Stimulated activated CD8-positive, alpha-beta memory T cell treated with anti-CD3 and anti-CD28 coated beads, Interleukin-4, amount 100 ng/mL, for 48 hours (primary cell): Measurements from ENCODE around the gene METTL15.
"Not testable (repeated sequence)": the region's sequence is repeated elsewhere in the genome, so short reads cannot be mapped to it uniquely, and the experiment has no call there.

Experiments used
- DNase-seq: peaks from one replicate; pipeline ENCODE4 v3.0.0-alpha.2; 2020

Gene METTL15

DNA sequence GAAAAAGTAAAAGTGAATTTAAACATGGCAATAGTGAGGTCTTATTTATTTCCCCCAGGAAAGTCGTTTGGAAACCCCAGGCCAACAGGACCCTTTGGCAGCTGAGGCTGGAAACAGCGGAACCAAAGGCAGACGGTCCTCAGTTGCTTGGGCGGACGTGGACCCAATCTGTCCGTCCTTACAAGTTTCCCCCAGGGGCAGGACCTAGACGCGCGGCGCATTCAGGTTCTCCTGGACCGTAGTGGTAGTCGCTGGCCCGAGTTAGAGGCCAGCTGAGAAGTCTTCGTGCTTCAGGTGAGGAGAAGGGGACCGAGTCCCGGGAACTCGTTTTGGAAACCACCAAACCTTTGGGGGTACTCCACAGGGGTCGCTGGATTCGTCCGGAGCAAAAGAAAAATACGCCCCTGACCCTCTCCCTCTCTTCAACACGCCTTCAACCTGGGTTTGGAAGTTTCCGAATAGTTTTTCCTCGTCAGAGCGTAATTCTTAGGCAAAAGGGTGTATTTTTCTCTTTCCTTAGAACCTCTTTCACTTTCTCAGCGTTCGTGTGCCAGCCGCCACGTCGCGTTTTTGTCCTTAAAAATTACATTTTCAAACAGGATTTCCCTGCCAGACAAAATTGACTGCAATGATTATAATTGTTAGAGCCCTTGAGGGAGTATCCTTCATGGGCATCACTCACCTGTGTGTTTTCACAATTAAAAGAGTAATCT, 2.1 kb downstream of the METTL15 start:
- peak; percentile 76 for DNase-seq

DNA sequence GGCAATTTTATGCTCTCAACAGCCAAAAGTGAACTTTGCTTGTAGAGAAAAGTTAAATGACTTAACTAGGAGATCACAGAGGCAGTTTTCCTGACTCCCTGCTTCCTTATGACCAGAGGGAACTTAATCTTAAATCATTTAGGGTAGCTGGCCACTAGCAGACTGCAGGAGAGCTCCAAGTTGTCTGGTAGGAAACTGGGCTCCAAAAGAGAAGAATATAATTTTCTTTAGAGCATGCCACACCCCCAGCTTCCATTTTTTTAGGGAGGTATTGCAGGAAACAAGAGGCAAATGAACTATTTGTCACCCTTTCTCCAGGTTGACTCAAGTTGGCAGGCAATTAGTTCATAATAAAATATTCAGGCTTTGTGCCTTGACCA, 2.6 kb downstream of the METTL15 start:
- DNase-seq = no peak

DNA sequence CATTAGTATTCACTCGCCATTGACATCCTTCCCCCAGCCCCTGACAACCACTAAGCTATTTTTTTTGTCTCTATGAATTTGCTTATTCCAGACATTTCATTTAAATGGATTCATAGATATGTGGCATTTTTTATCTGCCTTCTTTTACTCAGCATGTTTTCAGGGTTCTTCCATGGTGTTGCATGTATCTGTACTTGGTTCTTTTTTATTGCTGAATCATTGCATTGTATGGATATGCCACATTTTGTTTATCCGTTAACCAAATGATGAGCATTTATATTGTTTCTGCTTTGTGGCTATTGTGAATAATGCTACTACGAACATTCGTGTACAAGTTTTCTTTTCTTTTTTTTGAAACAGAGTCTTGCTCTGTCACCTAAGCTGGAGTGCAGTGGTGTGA, 5.9 kb downstream of the METTL15 start:
- DNase-seq = no peak

DNA sequence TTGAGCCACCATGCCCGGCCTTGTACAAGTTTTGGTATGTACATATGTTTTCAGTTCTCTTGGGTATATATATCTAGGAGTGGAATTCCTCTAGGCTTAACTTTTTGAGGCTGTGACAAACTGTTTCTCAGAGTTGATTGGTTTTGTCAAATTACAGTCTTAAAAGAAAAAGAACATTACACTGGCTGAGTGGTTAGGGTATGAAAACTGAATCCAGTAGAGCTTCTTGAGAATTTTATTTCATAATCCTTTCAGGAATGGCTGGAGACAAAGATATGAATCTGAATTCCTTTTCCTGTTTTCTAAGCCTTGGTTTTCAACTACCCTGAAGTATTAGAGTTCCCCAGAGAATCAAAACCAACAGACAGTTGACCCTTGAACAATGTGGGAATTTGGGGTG, 6.5 kb downstream of the METTL15 start:
- no peak for DNase-seq

DNA sequence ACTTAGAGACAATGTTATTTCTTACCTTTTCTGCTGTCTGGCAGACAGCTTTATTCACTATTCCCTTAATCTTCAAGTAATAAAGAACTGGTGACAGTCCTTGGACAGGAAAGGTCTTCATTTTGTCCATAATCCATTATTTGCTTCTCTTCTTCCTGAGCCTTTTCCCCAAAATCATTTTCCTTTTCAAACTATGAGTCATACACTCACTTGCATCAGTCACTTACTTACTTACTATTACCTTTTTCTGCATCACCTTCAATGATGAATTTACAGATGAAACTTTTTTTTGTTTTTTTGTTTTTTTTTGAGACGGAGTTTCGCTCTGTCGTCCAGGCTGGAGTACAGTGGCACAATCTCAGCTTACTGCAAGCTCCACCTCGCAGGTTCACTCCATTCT, 9.5 kb downstream of the METTL15 start:
- no peak for DNase-seq

DNA sequence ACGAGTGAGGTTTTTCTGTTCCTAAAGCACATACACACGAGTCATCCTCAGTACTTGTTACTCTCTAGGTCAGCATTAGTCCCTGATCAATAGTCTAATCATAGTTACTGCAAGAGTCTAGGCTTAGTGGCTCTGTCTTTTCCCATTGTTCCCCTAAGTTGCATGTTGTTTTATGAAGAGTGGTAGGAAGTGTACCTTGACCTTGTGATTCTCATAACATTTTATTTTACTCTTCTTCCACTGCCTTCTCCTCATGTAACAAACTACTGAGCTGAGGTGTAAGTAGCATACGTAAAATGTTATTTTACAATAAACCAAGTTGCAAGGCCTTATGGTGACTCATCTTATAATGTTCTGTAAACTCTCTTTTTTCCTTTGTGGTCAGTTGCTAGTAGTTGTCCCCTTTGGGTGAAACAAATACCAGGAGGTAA, 15.0 kb downstream of the METTL15 start:
- no peak for DNase-seq

DNA sequence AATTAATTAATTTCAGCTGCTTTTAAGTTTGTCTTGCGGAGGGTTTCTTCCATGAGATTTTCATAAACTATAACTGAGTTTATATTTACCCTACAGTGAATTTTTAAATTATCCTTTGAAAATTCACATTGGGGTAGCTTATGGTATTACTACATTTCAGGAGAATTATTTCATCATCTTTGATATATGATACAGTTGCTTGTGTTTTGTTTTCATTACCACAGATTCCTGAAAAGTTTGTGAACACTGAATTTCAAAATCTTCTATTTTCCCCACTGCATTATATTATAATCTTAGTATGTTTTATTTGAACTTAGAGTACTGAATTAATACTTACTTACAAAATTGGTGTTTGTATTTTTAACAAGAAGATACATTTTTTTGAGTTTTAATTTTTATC, 24.4 kb downstream of the METTL15 start:
- DNase-seq = no peak

DNA sequence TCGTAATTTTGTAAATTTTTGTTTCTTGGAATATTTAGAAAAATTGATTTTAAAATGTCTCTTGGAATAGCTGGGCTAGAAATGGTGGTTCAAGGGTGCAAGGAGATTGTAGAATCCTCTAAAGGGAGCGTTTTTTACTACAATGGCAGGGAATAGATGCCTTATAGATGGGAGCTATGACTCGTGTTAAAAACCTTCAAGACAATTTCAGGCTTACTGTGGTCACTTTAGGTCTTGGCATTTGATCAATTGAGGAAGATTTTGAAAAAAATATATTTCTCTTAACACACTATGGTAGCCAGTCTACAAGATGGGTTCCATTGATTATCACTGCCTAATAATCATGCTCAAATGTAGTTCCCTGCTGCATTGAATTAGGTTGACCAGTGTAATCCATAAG, 25.0 kb downstream of the METTL15 start:
- no peak for DNase-seq

DNA sequence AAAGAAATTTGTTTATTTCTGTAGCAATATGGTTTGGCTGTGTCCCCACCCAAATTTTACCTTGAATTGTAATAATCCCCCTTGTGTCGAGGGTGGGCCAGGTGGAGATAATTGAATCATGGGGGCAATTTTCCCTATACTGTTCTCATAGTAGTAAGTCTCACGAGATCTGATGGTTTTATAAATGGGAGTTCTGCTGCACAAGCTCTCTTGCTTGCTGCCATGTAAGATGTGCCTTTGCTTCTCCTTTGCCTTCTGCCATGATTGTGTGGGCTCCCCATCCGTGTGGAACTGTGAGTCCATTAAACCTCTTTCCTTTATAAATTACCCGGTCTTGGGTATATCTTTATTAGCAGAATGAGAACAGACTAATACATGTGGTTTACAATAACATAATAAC, 28.0 kb downstream of the METTL15 start:
- DNase-seq = not testable (repeated sequence)

DNA sequence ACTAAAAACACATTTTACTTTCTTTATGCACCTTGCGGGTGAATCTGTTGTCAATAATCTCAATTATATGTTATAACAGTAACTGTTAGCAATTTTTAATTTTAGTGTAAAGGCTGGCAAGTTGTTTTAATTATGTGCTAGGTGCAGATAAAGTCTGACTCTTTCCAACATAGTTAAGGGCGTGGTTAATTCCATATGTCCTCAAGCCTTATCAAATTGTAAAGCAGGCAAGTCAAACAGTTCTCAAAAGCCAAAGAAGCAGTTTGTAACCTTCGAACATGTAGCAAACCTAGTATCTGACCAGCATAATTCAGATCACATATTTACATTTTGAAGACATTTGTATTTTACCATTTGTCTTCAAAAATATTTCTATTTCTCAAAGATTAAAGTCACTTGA, 29.2 kb downstream of the METTL15 start:
- no peak for DNase-seq

DNA sequence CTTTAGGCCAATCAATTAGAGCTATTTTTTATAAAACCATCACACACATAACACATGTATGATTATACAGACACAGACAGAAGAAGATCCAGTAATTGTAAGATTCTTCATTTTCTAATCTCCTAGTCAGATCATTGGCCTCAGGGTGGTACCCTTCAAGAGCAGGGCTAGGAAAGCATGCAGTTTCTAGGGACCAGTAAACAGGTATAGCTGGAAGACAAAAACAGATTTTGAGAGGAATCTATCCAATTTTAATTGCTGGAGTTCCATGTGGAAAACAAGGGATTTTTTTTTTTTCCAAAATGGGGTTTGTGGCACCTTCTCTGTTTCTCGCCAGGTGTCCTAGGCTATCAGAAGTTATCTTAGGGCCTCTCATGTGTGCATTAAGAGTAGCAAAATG, 29.6 kb downstream of the METTL15 start:
- DNase-seq = no peak

DNA sequence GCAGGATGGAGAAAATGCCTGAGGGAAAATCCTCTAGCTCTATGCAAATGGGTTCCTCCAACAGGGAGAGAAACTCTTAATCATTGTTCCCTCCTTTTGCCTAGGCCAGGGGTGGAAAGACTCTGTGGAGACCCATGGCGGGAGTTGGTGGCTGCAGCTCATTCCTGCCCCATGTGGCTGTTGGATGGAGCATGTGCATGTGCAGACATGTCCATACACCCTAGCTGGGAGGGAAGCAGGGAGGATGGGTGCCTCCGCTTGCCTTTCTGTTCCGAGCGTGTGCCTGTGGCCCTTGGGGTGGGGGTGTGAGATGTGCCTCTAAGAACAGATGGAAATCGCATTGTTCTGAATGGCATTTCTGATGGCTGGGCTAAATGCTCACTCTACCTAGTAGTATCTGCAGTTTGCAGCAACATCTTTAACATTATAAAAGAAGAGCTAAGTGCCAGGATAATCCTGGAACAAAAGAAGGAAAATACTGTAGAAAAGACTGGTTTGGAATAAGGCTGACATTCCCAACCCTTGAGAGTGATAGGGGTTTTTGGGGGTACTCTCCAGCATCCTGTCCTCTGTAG, 31.7 kb downstream of the METTL15 start:
- DNase-seq = no peak

DNA sequence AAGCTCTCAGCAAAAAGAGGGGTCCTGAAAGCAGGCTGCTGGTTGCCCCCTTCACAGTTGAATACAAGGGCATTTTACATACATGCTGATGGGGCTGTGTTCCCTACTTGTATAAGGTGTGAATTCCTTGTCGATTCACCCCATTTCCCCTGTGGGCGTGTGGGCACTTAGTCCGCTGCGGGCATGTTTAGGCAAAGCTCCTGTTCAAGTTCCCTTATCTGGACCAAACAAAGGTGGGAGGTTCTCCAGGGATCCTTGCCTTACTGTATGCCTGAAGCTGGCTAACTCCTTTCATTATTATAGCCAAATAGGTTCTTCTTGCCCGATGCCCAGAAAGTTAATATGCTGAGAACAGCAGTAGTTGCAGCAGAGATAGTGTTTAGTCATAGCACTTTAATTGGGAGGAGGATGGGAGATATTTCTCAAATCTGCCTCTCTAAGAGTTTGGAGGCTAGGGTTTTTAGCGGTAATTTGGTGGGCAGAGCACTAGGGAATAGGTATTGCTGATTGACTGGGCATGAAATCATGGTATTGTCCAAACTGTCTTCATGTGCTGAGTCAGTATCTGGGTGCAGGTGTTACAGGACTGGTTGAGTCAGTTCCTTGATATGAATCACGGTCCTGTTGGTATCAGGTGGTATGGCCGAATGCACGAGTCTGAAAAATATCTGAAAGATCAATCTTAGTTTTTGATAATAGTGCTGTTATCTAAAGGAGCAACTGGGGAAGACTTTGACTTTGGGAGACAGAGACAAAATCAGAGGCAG, 32.7 kb downstream of the METTL15 start:
- no peak for DNase-seq

DNA sequence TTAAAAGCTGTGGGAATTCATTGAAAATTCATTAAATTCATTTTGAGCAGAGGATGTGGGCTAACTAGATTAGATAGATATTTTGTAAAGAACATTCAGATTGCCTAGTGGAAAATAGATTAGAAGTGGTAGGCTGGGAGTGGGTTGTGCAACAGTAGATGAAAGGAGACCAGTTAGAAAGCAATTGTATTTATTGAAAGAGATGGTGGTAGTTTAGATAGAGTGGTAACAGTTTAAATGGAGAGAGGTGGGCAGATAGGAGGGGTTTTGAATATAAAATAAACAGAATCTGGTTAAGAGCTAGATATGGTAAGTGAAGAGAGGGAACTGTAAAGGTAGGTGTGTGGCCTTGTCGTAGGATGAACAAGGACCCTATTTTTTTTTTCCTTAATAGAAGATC, 34.5 kb downstream of the METTL15 start:
- DNase-seq = no peak

DNA sequence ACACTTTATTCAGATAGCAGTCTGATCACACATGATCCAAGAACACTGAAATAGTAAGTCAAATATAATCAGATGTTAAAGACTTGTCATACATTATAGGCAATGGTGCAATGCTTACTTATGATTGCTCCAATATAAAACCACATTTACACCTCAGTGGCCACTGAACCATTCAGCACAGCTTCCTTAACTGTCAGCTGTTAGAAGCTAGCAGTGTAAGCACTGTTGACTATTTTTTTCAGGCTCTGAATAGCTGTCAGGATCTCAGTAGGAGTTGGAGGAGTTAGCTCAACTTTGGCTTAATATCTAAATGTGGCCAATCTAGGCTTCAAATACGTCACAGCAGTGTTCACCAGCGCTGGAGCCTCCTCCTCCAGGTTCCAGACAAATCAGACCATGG, 36.6 kb downstream of the METTL15 start:
- no peak for DNase-seq

DNA sequence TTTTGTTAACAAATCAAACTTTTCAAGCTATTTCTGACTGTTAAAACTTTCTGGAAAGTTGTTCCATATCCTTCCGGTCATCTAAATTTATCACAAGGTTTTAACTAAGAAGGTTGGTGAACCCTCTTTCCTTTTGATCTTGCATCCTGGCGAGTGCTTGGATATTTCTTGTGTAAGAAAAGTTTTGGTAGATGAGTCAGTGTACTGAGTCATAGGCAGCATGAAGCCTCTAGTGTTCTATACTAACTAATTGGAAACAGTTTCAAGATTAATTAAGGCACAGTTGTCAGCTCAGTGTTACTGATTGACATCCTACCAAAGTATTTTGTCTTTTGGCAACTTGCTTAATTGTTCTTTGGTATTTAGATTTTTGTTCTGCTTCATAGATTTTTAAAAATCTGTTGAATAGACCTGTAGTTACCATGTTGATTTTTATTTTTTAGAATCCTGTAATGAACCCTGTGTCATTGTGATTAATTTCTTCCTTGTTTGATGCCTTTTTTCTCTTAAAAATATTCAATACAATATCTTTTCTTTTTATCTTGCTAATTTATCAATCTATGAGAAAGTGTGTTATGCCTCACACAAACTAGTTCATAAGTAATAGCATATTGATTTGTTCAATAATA, 38.0 kb downstream of the METTL15 start:
- DNase-seq = no peak

DNA sequence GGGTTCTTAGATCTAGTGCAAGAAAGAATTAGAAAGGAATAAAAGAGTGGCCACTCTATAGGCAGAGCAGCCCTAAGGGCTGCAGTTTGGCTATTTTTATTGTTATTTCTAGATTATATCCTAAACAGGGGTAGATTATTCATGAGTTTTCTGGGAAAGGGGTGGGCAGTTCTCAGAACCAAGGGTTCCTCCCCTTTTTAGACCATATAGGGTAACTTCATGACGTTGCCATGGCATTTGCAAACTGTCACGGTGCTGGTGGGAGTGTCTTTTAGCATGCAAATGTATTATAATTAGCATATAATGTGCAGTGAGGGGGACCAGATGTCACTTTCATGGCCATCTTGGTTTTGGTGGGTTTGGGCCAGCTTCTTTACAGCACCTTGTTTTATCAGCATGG, 44.6 kb downstream of the METTL15 start:
- DNase-seq = no peak

DNA sequence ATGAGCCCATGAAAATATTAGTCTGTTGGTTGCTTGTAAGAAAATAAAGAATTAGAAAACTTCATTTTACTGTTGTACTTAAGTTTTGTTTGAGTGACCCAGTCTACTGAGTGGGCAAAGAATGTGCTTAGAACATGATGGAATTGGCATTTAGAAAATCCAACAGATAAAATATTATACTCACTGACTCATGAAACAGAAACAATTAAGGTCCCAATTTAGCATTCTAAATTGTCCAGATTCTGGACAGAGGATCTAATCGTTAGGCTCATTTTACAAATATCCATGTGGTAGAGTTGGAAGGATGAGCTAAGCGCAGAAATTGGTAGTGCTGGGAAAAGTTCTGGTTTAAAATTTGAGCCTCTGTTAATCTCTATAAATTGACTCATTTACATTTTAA, 45.4 kb downstream of the METTL15 start:
- DNase-seq = no peak

DNA sequence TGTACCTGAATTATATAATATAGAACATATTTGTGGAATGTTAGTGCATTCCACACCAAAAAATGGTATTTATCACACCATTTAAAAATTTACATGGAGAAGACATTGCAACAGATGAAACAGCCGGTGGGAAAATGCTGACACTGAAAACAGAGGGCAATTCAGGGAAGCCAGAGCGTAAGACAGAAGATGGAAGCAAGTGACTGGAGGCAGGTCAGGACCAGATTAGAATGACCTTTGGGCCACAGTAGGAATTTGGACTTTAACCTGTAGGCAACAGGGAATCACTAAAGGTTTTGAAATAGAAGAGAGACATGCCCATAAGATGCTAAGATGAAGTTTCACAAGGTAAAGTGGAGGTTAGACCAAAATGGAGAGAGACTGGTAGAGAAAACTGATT, 60.5 kb downstream of the METTL15 start:
- no peak for DNase-seq

DNA sequence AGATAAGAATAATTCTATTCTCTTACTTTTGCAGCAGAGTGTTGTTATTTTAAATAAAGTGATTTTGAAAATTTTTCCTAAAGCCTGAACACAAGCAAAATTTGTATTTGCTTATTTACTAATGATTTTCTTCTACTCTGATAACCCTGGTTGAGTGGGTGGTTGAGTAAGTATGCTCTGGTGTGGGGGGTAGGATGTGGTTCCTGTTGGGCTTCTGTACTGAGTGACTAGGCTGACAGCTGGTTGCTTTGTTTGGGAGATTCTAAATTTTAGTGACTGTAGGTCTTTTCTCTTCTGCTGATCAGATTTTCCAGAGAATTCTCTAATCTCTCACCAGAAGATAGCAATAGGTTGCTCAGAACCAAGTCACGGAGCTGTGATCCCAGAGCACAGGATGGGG, 61.6 kb downstream of the METTL15 start:
- no peak for DNase-seq

DNA sequence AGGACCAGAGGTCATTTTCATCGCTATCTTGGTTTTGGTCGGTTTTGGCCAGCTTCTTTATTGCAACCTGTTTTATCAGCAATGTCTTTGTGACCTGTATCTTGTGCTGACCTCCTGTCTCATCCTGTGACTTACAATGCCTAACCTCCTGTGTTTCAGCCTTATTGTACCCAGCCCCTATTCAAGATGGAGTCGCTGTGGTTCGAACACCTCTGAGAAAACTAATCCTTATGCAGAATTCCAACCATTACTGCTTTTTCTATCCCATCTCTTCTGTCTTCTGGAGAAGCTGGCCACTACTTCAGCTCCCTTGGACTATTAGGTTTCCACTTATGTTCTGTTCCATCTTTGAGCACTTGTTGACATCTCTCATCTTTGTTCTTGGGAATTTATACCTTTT, 62.6 kb downstream of the METTL15 start:
- no peak for DNase-seq

DNA sequence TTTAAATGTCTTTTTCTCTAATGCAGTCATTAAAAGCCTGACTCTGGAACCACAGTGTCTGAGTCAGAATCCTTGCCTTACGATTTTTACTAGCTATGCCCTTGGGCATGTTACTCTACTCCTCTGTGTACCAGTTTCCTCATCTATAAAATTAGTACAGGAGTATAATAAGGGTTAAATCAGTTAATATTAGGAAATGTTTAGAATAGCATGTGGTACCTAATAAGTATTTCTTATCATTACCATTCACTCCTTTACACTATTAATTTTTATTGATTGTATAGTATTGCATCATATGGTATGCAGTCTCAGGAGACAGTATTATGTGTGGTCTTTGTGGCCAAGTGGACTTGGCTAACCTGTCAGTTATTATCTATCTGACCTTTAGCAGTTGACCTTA, 68.2 kb downstream of the METTL15 start:
- no peak for DNase-seq

DNA sequence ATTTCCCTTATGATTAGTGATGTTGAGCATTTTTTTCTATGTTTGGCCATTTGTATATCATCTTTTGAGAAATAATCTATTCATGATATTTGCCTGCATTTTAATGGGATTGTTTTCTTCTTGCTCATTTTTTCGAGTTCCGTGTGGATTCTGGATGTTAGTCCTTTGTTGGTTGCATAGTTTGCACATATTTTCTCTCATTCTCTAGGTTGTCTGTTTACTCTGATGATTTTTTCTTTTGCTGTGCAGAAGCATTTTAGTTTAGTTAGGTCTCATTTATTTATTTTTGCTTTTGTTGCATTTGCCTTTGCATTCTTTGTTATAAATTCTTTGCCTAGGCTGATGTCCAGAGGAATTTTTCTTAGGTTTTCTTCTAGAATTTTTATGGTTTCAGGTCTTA, 87.3 kb downstream of the METTL15 start:
- no peak for DNase-seq

DNA sequence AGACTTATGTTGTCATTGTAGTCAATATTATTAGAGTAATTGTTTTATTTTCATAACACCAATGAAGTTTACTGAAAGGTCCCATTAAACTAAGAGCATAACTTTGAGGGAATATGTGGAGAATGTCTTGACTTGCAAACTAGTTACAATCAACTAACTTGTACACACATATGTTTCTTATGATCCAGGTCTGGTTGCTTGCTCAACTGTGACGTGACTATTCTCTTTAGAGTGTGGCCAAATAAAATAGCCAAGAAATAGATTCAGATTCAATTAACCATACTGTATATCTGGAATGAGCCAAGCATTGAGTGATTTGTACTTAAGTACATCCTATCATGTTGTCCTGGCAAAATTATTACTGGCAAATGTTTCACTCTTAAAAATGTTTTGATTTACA, 101.7 kb downstream of the METTL15 start:
- no peak for DNase-seq
